OCI-LY3 (cell line): ENCODE data around the gene UNC13A.

Experiments used
- H2AFZ ChIP-seq: fragments of 200-600, 300-600 bp; shearing (Covaris generic); 2 replicates; pipeline ENCODE4 v1.6.0; 2014; ENCODE audit warnings: antibody characterized with exemption, low read depth, low read length
- H3K27ac ChIP-seq: fragments of 200-600, 300-600 bp; sonication (generic); 2 replicates; pipeline ENCODE4 v1.5.1; 2014; ENCODE audit warnings: mild to moderate bottlenecking, low read length, moderate library complexity, mixed read lengths
- H3K27me3 ChIP-seq: fragments of 200-600, 300-600 bp; sonication (generic); 2 replicates; pipeline ENCODE4 v1.6.1; 2014; ENCODE audit warnings: low read depth, low read length, mixed read lengths
- H3K36me3 ChIP-seq: fragments of 200-600, 300-600 bp; sonication (generic); replicated peaks from 2 replicates; pipeline ENCODE3; 2014; ENCODE audit warnings: low read depth, low read length, mixed read lengths
- H3K4me1 ChIP-seq: fragments of 300-600, 200-600 bp; sonication (generic); 2 replicates; pipeline ENCODE4 v1.6.1; 2014; ENCODE audit warnings: low read length, mixed read lengths
- H3K4me2 ChIP-seq: fragments of 200-600, 300-600 bp; sonication (generic); 2 replicates; pipeline ENCODE4 v1.6.1; 2014; ENCODE audit warnings: low read length, mixed read lengths
- H3K4me3 ChIP-seq: fragments of 300-600, 200-600 bp; sonication (generic); 2 replicates; pipeline ENCODE4 v1.5.1; 2014; ENCODE audit warnings: antibody characterized with exemption, mild to moderate bottlenecking, low read length, moderate library complexity
- H3K79me2 ChIP-seq: fragments of 300-600, 200-600 bp; shearing (Covaris generic); 2 replicates; pipeline ENCODE4 v1.6.1; 2014; ENCODE audit warnings: mild to moderate bottlenecking, low read length, mixed read lengths
- H3K9ac ChIP-seq: fragments of 300-600, 200-600 bp; shearing (Covaris generic); 2 replicates; pipeline ENCODE4 v1.6.0; 2014; ENCODE audit warnings: mild to moderate bottlenecking, low read length, moderate library complexity
- H3K9me3 ChIP-seq: fragments of 200-600, 300-600 bp; shearing (Covaris generic); 2 replicates; pipeline ENCODE4 v1.6.1; 2014; ENCODE audit warnings: low read length, mixed read lengths; ENCODE audit not compliant: insufficient read depth
- H4K20me1 ChIP-seq: fragments of 200-600, 300-600 bp; sonication (generic); 2 replicates; pipeline ENCODE4 v1.6.1; 2016; ENCODE audit warnings: low read length, mixed read lengths; ENCODE audit not compliant: insufficient read depth
- EZH2phosphoT487 ChIP-seq: fragments of 200-600 bp; shearing (Covaris generic); IDR thresholded peaks from 2 replicates; pipeline ENCODE4 v1.6.1; 2018; ENCODE audit warnings: antibody characterized with exemption, mixed run types, low read depth
- TF ChIP-seq, protein P1 (sequence below): fragments of 200-600, 300-600 bp; sonication (generic); IDR thresholded peaks from 2 replicates; pipeline ENCODE4 v1.5.1; 2014; ENCODE audit warnings: antibody characterized with exemption, low read length, low read depth

UNC13A gene

DNA sequence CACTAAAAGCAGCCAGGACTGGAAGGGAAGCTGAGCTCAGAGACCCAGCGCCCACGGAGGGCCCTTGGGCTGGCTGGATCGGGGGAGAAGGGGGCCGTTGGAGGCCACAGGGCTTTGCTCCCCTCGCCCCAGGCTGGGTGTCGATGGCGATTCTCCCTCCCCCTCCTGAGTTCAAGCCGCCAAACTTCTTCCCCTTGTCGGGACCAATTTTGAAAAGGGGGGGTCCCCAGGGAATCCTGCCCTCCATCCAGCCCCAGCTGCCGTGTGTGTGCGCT is 71.5 kb downstream of the UNC13A start:
- Histone ChIP-seq H3K27me3 (peaks cover 26% of the 10 kb centered on the region), H3K27ac (no peak overlapping the region), H3K4me2 (peak overlapping the region; percentile 68), H3K9ac (peak overlapping the region; percentile 52), H3K4me1 (0 out of 2 replicates have a peak, but pooled peaks cover 9% of the 10 kb centered on the region), H3K79me2 (no peaks in the 10 kb centered on the region), H4K20me1 (no peaks in the 10 kb centered on the region), H3K4me3 (peak overlapping the region; percentile 69), H2AFZ (peak overlapping the region; percentile 76), H3K9me3 (no peaks in the 10 kb centered on the region), H3K36me3 (no peaks in the 10 kb centered on the region)
- TF ChIP-seq, protein P1, sequence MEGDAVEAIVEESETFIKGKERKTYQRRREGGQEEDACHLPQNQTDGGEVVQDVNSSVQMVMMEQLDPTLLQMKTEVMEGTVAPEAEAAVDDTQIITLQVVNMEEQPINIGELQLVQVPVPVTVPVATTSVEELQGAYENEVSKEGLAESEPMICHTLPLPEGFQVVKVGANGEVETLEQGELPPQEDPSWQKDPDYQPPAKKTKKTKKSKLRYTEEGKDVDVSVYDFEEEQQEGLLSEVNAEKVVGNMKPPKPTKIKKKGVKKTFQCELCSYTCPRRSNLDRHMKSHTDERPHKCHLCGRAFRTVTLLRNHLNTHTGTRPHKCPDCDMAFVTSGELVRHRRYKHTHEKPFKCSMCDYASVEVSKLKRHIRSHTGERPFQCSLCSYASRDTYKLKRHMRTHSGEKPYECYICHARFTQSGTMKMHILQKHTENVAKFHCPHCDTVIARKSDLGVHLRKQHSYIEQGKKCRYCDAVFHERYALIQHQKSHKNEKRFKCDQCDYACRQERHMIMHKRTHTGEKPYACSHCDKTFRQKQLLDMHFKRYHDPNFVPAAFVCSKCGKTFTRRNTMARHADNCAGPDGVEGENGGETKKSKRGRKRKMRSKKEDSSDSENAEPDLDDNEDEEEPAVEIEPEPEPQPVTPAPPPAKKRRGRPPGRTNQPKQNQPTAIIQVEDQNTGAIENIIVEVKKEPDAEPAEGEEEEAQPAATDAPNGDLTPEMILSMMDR: no peak
- TF ChIP-seq EZH2phosphoT487: no peak

DNA sequence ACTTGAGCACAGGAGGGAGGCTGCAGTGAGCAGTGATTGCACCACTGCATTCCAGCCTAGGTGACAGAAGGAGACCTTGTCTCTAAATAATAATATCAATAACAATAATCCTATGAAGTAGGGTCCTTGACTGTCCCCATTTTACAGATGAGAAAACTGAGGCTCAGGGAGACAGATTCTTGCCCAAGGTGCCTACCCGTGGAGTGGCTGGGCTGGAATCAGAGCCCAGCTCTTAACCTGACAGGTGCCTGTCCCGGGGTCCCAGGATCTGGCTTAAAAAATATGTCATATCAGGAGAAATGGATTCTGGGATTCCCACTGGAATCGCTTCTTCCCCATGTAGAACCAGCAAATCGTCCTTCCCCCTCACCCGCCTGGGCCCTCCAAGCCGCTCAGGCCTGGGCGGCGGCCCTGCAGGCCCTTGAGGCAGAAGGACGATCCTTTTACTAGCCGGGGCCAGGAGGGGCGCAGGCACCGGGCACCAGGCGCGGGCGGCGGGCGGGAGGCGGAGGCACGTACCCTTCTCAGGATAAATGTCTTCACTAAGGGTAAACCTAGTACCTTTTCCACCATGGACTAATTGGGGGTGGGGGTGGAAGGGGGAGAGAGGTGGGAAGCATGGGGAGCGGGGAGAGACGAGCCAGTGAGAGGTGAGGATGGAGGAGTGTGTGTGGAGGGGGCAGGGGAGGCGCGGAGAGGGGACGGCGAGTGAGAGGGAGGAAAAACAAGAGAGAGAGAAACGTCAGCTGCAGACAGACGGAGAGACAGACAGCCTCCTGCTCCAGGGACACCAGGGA is 72.1 kb downstream of the UNC13A start:
- H3K4me1 ChIP-seq: 0 out of 2 replicates have a peak, but pooled peaks cover 9% of the 10 kb centered on the region
- H3K9ac ChIP-seq: peak overlapping the region; percentile 52
- no peaks in the 10 kb centered on the region for H3K79me2 ChIP-seq
- peak overlapping the region; percentile 68 for H3K4me2 ChIP-seq
- peak overlapping the region; percentile 69 for H3K4me3 ChIP-seq
- H2AFZ ChIP-seq: peak overlapping the region; percentile 76
- no peaks in the 10 kb centered on the region for H3K9me3 ChIP-seq
- H3K27ac ChIP-seq: no peak overlapping the region
- TF ChIP-seq EZH2phosphoT487: no peak
- TF ChIP-seq, protein P1: no peak
- no peaks in the 10 kb centered on the region for H4K20me1 ChIP-seq
- H3K27me3 ChIP-seq: peaks cover 26% of the 10 kb centered on the region
- H3K36me3 ChIP-seq: no peaks in the 10 kb centered on the region

DNA sequence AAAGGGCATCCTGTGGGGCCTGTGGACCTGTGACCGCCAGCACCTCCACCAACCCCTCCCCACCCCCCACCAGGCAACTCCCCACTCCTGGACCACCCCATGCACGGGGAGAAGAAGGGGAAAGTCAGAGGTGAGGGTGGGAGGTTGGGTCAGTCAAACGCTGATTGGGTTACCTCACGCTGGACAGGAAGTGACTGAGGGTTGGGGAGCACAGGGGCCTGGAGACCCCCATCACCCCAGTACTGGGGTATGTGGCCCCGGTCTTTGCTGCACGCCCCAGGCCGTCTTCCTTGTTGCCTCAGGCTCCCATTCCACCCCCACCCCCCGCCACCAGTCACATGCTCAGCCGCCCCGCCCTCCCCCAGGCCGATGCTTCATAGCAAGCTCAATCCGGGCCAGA is 73.7 kb downstream of the UNC13A start:
- H3K36me3 ChIP-seq: no peaks in the 10 kb centered on the region
- H3K9me3 ChIP-seq: no peaks in the 10 kb centered on the region
- H3K79me2 ChIP-seq: no peaks in the 10 kb centered on the region
- H3K27ac ChIP-seq: no peak overlapping the region
- H2AFZ ChIP-seq: no peak overlapping the region
- peaks cover 26% of the 10 kb centered on the region for H3K27me3 ChIP-seq
- H3K4me3 ChIP-seq: no peak overlapping the region
- no peak overlapping the region for H3K9ac ChIP-seq
- H4K20me1 ChIP-seq: no peaks in the 10 kb centered on the region
- TF ChIP-seq, protein P1: no peak
- TF ChIP-seq EZH2phosphoT487: no peak
- 0 out of 2 replicates have a peak, but pooled peaks cover 9% of the 10 kb centered on the region for H3K4me1 ChIP-seq
- H3K4me2 ChIP-seq: no peak overlapping the region

DNA sequence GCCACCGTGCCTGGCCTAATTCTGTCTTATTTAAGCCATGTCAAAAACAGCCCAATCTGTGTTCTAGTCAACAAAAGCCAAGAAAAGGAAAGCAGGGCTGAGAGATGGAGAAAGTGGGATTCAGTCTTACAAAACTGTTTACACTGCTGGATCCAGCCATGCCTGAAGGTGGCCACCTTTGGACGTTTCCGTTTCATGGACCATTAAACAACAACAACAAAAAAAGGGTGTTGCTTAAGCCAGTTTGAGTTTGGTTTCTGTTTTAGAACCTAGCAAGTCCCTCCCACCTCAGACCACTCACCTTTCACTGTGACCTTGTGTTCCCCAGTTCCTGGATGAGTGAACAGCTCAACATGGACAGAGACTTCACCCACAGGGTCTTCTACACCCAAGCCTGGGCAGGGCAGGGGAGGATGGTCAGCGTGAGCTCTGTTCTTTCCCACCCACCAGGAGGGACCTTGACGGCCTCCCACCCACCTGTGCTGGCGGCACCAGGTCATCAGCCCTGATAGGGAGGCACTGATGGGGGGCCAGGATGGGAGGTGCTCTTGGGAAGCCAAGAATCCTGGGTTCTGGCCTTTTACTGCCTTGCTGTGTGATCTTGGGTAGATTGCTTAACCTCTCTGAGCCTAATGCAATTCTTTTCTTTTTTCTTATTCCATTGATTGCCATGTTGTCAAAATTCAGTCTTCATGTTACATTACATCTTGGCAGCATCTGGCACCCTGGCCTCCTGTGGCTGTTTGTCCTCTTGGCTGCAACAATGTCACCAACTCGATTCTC is 76.5 kb downstream of the UNC13A start:
- no peak overlapping the region for H2AFZ ChIP-seq
- H3K79me2 ChIP-seq: no peaks in the 10 kb centered on the region
- no peaks in the 10 kb centered on the region for H4K20me1 ChIP-seq
- H3K27me3 ChIP-seq: peaks cover 5% of the 10 kb centered on the region
- H3K4me2 ChIP-seq: no peak overlapping the region
- no peak overlapping the region for H3K9ac ChIP-seq
- no peak for TF ChIP-seq EZH2phosphoT487
- TF ChIP-seq, protein P1: no peak
- no peak overlapping the region for H3K27ac ChIP-seq
- no peaks in the 10 kb centered on the region for H3K36me3 ChIP-seq
- 0 out of 2 replicates have a peak, but pooled peaks cover 6% of the 10 kb centered on the region for H3K4me1 ChIP-seq
- H3K9me3 ChIP-seq: no peaks in the 10 kb centered on the region
- no peak overlapping the region for H3K4me3 ChIP-seq
